Small intestine (tissue), 16 donors: ENCODE results near the gene PRKRA. TPM values are rescaled to one million over a fixed set of nuclear protein-coding genes. Genes with fewer than 3 reads are reported as not detected.

Source experiments
- DNase-seq, 2 donors: peaks; one replicate each; pipeline versions ENCODE4 v3.0.0 to v3.0.0-alpha.2; 2013
- FAIRE-seq: peaks from 2 replicates; lab custom pipeline; 2012; peaks lifted over from hg19 to GRCh38; lab: Jason Lieb, UNC
- H3K27ac ChIP-seq, 3 donors: one replicate each; pipeline ENCODE4 v1.5.1; 2013; ENCODE audit warnings: low read length in 2 of 3, mild to moderate bottlenecking in 2 of 3, control low read depth in 1 of 3, inconsistent platforms in 1 of 3, low read depth in 1 of 3, moderate library complexity in 1 of 3
- H3K27me3 ChIP-seq, 3 donors: one replicate each; pipeline ENCODE4 v1.6.1; 2013; ENCODE audit warnings: low read length in 3 of 3, inconsistent platforms in 1 of 3; ENCODE audit not compliant: control insufficient read depth in 3 of 3, insufficient read depth in 3 of 3
- H3K36me3 ChIP-seq, 3 donors: one replicate each; pipeline ENCODE4 v1.6.1; 2013; ENCODE audit warnings: low read length in 3 of 3, inconsistent platforms in 1 of 3, low read depth in 1 of 3, mild to moderate bottlenecking in 1 of 3, moderate library complexity in 1 of 3; ENCODE audit not compliant: control insufficient read depth in 3 of 3, insufficient read depth in 2 of 3
- H3K4me1 ChIP-seq, 3 donors: one replicate each; pipeline ENCODE4 v1.6.1; 2013; ENCODE audit warnings: low read length in 2 of 3, inconsistent platforms in 1 of 3, low read depth in 1 of 3, mild to moderate bottlenecking in 1 of 3, moderate library complexity in 1 of 3; ENCODE audit not compliant: control insufficient read depth in 3 of 3, insufficient read depth in 2 of 3
- H3K4me3 ChIP-seq, 3 donors: one replicate each; pipeline ENCODE4 v1.5.1; 2013; ENCODE audit warnings: low read length in 3 of 3, control low read depth in 1 of 3, inconsistent platforms in 1 of 3, low read depth in 1 of 3, mild to moderate bottlenecking in 1 of 3, moderate library complexity in 1 of 3
- H3K9me3 ChIP-seq, 2 donors: one replicate each; pipeline ENCODE4 v1.6.1; 2013; ENCODE audit warnings: low read depth in 1 of 2, low read length in 1 of 2; ENCODE audit not compliant: control insufficient read depth in 2 of 2, insufficient read depth in 1 of 2
- WGBS, 3 donors: extraction: QIAGEN DNeasy Blood & Tissue Kit; methylation state at CpG; one replicate each; pipeline ENCODE4 v1.1.7; 2013; 5-methylcytosine and 5-hydroxymethylcytosine counted together
- long read RNA-seq, 10 donors: transcript quantifications; one replicate each; lab custom pipeline, GENCODE V29; 2026
- polyA plus RNA-seq, 4 donors: library from polyadenylated mRNA; stranded (reverse) in 3 of 4; unstranded in 1 of 4; fragments of 200-250 nt in 3 of 4; fragments of 120-200 nt in 1 of 4; gene quantifications; one replicate each; pipeline versions ENCODE4 v1.2.1 to v1.2.3, GENCODE V29; 2013
- donor health status: healthy with polysubstance abuse.
- donor health status: control.
- donor health status: control.
- donor health status: Bipolar disorder and iron deficiency.
- donor health status: healthy.

Gene PRKRA
- polyA plus RNA-seq: 10 to 100 TPM; 26.6 to 37.7 (median 30.3) TPM
- long read RNA-seq, donor 1: 0 reads
- long read RNA-seq, donor 2, transcript PRKRA-201 (8 exons, 1,826 nt): major isoform, 6 of 6 reads
- long read RNA-seq, donor 2, partial matches to known transcripts: 0 of 6 reads
- long read RNA-seq, donor 2, other reads (novel, unspliced or antisense): 0 of 6 reads
- long read RNA-seq, donor 3, transcript PRKRA-201 (8 exons, 1,826 nt): major isoform, 10 of 10 reads
- long read RNA-seq, donor 3, partial matches to known transcripts: 0 of 10 reads
- long read RNA-seq, donor 3, other reads (novel, unspliced or antisense): 0 of 10 reads
- long read RNA-seq, donor 4: 0 reads
- long read RNA-seq, donor 5, partial matches to known transcripts: 0 of 3 reads
- long read RNA-seq, donor 5, other reads (novel, unspliced or antisense): 0 of 3 reads
- long read RNA-seq, donor 6, transcript PRKRA-201 (8 exons, 1,826 nt): major isoform, 7 of 10 reads
- long read RNA-seq, donor 6, partial matches to known transcripts: 0 of 10 reads
- long read RNA-seq, donor 6, other reads (novel, unspliced or antisense): 0 of 10 reads
- long read RNA-seq, donor 7: 0 reads
- long read RNA-seq, donor 8, partial matches to known transcripts: 0 of 4 reads
- long read RNA-seq, donor 8, other reads (novel, unspliced or antisense): 0 of 4 reads
- long read RNA-seq, donor 9, partial matches to known transcripts: 0 of 3 reads
- long read RNA-seq, donor 9, other reads (novel, unspliced or antisense): 0 of 3 reads
- long read RNA-seq, donor 10, transcript PRKRA-201 (8 exons, 1,826 nt): major isoform, 14 of 19 reads
- long read RNA-seq, donor 10, partial matches to known transcripts: 0 of 19 reads
- long read RNA-seq, donor 10, other reads (novel, unspliced or antisense): 0 of 19 reads

DNA sequence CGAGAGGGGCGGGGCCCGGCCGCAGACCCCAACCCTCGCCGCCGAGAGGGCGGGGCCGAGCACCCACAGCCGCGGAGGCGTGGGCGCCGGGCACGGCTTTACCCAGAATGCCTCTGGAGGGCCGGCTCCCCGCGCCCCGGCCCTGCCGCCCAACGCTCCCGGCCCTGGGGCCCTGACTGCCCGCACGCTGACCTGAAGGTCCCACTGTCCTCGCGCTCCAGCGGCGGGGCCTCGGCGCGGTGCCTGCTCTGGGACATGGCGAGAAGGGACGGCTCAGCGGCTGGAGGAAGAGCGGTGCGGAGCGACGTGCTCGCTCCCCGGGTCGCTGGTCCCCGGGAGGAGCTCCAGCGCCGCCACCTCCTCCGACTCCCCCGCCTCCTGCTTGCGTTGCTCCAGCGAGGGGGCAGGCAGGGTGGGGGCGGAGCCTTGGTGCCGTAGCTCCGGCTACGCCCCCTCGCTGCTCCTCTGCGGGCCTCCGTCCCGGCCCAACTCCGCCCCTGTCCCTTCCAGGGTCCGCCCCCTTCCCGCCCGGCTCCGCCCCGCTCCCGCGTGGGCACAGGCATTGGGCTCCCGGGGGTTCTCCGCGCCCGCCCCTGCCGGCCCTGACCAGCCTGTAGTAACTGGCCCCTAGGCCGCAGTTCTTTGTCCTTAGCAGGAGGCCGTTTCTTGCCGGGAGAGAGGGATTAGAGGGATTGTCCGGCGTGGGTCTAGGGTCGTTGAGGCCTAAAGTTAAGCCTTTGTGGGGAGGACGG, at the start of gene PRKRA, which contains the start of gene PJVK:
Gene PRKRA (minus strand): TSS at position 402 of the 752 bp plus-strand sequence. CDS start 145 bp downstream, at position 257.
Gene PJVK (plus strand): TSS at position 605 of the 752 bp plus-strand sequence. CDS start 2,032 bp downstream, outside the sequence.
- peak; percentile 96 to 100 for DNase-seq
- peaks cover 2 to 7% (median 6%) of the 10 kb centered on the region in 3 donors for H3K36me3 ChIP-seq
- peak within 1 kb of the TSS; percentile 74 to 89 (median 78) for H3K4me3 ChIP-seq
- H3K9me3 ChIP-seq: no peaks in the 10 kb centered on the region
- no peaks in the 10 kb centered on the region for H3K27me3 ChIP-seq
- 0 to 1% (median 0%) methylated on average over 42 to 76 of the region's 76 CpGs for WGBS, 3 donors
- FAIRE-seq: no peak
- H3K27ac ChIP-seq: peak within 1 kb of the TSS; percentile 97 to 100 (median 99)
- peaks cover 0 to 13% (median 0%) of the 10 kb centered on the region in 3 donors for H3K4me1 ChIP-seq

DNA sequence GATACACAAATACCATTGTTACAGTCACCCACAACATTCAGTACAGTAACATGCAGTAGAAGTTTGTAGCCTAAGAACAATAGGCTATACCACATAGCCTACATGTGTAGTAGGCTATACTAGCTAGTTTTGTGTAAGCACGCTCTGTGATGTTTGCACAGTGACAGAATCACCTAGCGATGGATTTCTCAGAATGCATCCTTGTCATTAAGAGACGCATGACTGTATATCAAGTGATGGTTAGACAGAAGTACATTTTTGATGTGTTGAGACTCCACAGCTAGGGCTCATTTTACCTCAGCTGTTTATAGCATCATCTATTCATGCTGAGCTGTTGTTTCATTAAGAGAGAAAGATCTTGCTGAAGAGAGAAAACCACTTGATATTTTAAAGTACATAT, 48.7 kb upstream of the PRKRA start:
- no peaks in the 10 kb centered on the region for H3K9me3 ChIP-seq
- WGBS, 3 donors: 95 to 97% (median 95%) methylated on average over 3 of the region's 3 CpGs
- H3K36me3 ChIP-seq: peaks cover 13 to 20% (median 13%) of the 10 kb centered on the region in 3 donors
- no peaks in the 10 kb centered on the region for H3K4me1 ChIP-seq
- FAIRE-seq: no peak
- no peak overlapping the region for H3K27ac ChIP-seq
- DNase-seq: no peak
- no peaks in the 10 kb centered on the region for H3K27me3 ChIP-seq
- H3K4me3 ChIP-seq: no peak overlapping the region

DNA sequence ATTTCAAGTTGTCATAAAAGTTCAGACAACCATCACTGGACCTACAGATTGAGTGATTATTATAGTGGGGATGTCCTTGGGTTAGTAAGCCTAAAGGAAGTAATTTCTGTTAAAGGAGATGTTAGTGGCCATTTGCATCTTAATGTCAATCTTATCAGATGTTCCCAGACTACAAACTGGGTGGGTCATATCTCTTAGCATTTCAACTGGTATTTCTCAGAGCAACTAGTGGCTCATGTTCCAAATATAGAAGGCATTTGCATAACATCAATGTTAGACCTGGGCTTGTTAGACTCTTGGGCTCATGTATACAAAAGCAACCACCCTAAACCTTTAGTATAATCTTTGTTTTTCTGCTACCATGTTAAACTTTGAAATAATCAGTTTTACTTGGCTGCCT, 47.2 kb upstream of the PRKRA start:
- Histone ChIP-seq H3K9me3 (no peaks in the 10 kb centered on the region), H3K4me1 (no peaks in the 10 kb centered on the region), H3K27ac (no peak overlapping the region), H3K27me3 (no peaks in the 10 kb centered on the region), H3K36me3 (peaks cover 20 to 22% (median 20%) of the 10 kb centered on the region in 3 donors), H3K4me3 (no peak overlapping the region)
- FAIRE-seq: no peak
- DNase-seq: no peak

DNA sequence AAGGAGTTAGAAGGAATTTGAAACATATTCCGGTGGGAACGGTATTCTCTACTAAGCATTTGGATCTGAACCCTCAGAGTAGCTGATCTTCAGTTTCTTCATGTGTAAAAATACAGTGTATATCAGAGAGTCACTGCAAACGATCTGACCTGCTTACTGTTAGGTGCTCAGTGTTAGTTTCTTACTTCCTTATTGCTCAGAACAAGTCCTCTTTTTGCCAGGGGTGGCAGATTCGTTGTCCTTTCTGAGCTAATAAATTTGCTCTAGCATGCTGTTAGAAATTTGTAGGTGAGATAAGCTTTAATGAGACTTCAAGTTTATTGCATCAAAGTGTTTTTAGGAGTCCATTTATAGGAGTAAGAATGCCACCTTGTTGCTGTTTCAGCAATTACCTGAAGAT, 45.1 kb upstream of the PRKRA start:
- FAIRE-seq (no peak), DNase-seq (peak; percentile 23 to 69)
- no peak overlapping the region for H3K4me3 ChIP-seq
- H3K36me3 ChIP-seq: peaks cover 20 to 28% (median 25%) of the 10 kb centered on the region in 3 donors
- H3K9me3 ChIP-seq: no peaks in the 10 kb centered on the region
- H3K27ac ChIP-seq: no peak overlapping the region
- H3K4me1 ChIP-seq: no peaks in the 10 kb centered on the region
- no peaks in the 10 kb centered on the region for H3K27me3 ChIP-seq
- WGBS, 3 donors: 14 to 58% (median 32%) methylated on average over 4 of the region's 4 CpGs

DNA sequence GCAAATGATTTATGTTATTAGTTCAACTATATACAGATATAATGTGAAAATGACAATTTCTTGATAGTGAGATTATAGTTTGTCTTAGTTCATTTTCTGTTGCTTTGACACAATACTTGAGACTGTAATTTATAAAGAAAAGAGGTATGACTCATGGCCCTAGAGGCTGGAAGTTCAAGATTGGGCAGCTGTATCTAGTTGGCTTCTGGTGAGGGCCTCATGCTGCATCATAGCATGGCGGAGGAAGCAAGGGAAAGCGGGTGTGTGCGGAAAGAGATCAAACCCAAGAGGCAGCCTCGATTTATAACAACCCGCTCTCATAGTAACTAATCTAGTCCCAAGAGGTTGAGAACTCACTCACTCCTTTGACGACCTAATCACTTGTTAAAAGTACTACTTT, 40.6 kb upstream of the PRKRA start:
- peaks cover 8 to 37% (median 21%) of the 10 kb centered on the region in 3 donors for H3K36me3 ChIP-seq
- no peak for FAIRE-seq
- WGBS, 3 donors: 84 to 97% (median 90%) methylated on average over 6 of the region's 6 CpGs

DNA sequence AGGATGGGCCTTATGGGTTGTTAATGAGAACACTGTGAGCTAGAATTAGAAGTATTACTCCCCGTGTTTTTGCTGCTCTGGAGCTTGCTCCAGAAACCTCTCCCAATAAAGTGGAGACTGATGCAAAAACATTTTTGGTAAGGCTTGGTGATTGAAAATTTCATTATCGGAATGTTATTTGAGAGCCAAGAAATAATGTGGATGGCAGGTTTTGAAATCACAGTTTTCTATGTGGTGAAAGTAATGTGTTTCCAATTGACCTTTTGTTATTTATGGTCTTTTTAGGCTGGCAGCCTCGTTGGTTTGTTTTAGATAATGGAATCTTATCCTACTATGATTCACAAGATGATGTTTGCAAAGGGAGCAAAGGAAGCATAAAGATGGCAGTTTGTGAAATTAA, 34.4 kb upstream of the PRKRA start:
- Histone ChIP-seq H3K36me3 (peaks cover 0 to 11% (median 10%) of the 10 kb centered on the region in 3 donors), H3K27ac (no peak overlapping the region), H3K4me3 (no peak overlapping the region), H3K4me1 (peaks cover 16 to 28% (median 19%) of the 10 kb centered on the region in 3 donors), H3K27me3 (no peaks in the 10 kb centered on the region), H3K9me3 (no peaks in the 10 kb centered on the region)
- FAIRE-seq (no peak), DNase-seq (no peak)
- WGBS, 3 donors: 57 to 78% (median 73%) methylated on average over 3 of the region's 3 CpGs

More for the DNA sequence above, 40.6 kb upstream of the PRKRA start:
- Histone ChIP-seq H3K27me3 (no peaks in the 10 kb centered on the region), H3K4me3 (no peak overlapping the region), H3K9me3 (no peaks in the 10 kb centered on the region), H3K4me1 (no peaks in the 10 kb centered on the region), H3K27ac (no peak overlapping the region)
- DNase-seq: no peak

DNA sequence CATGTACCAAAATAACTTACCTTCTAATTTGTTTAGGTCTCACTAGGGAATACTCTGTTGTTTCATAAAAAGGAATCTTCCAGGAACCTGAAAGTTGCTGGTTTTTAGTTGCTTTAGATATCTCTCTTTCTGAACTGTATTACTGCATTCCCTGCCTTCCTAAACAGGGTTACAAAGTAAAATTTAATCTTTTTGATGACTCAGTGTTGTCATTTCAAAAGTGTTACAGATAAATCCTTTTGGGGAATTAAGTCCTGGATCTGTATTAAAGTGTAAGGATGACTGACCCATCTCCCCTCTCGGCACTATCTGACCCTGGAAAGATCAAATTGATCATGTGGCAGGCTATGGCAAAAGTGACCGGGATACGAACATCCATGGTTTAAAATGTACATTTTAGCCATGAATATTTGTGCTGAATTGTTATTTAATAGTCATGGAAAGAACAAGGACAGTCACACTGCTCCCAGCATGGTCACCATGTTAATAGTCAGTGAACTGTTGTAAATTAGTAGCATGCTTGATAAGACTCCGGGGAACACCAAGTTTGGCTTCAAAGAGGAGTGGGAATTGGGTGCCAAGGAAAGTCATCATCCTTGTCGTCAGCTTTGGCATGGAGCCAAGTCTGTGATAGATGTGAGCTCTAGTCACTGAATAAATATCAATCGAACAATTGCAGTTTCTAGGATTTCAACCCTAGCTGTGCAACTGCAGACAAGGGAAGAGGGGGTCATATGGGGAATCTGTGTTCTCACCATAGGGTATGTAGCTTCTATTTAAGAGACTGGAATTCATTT, 33.5 kb upstream of the PRKRA start:
- WGBS, 3 donors: 44 to 61% (median 49%) methylated on average over 6 of the region's 6 CpGs
- H3K27me3 ChIP-seq: no peaks in the 10 kb centered on the region
- H3K36me3 ChIP-seq: peaks cover 0 to 10% (median 8%) of the 10 kb centered on the region in 3 donors
- DNase-seq (peak; percentile 51 to 82), FAIRE-seq (no peak)
- no peaks in the 10 kb centered on the region for H3K9me3 ChIP-seq
- no peak overlapping the region for H3K27ac ChIP-seq
- H3K4me1 ChIP-seq: peaks cover 19 to 28% (median 22%) of the 10 kb centered on the region in 3 donors
- no peak overlapping the region for H3K4me3 ChIP-seq
